ENCODE data around the gene UMODL1.

The UMODL1 gene

GRCh38 chr21:42117229-42117966, 46.3 kb downstream of the UMODL1 start:
- peak; percentile 84 for DNase-seq (ENCODE audit: low spot score)

- DNase-seq (ENCODE audit: low spot score) = peak; percentile 43
Measured at GRCh38 chr21:42117967-42118780, 47.1 kb downstream of the UMODL1 start.

- peak; percentile 65 for DNase-seq (ENCODE audit: low spot score)
Measured at GRCh38 chr21:42118901-42119300, 47.8 kb downstream of the UMODL1 start.

- DNase-seq (ENCODE audit: low spot score) = peak; percentile 84
Measured at GRCh38 chr21:42120101-42120902, 49.2 kb downstream of the UMODL1 start.

GRCh38 chr21:42120903-42121535, 49.9 kb downstream of the UMODL1 start:
- peak; percentile 69 for DNase-seq (ENCODE audit: low spot score)

GRCh38 chr21:42121794-42122193, 50.7 kb downstream of the UMODL1 start:
- no peak for DNase-seq (ENCODE audit: low spot score)

- no peak for DNase-seq (ENCODE audit: low spot score)
Measured at GRCh38 chr21:42122398-42122797, 51.3 kb downstream of the UMODL1 start.

- DNase-seq (ENCODE audit: low spot score) = no peak
Measured at GRCh38 chr21:42122808-42123207, 51.7 kb downstream of the UMODL1 start.

- DNase-seq (ENCODE audit: low spot score) = no peak
Measured at GRCh38 chr21:42123219-42123908, 52.2 kb downstream of the UMODL1 start.

GRCh38 chr21:42124081-42124480, 53.0 kb downstream of the UMODL1 start:
- no peak for DNase-seq (ENCODE audit: low spot score)

- DNase-seq (ENCODE audit: low spot score) = no peak
Measured at GRCh38 chr21:42124826-42125570, 53.9 kb downstream of the UMODL1 start.

GRCh38 chr21:42125571-42126544, 54.7 kb downstream of the UMODL1 start:
- DNase-seq (ENCODE audit: low spot score) = no peak

- no peak for DNase-seq (ENCODE audit: low spot score)
Measured at GRCh38 chr21:42127164-42128150, 56.3 kb downstream of the UMODL1 start.

GRCh38 chr21:42129300-42130266, 58.5 kb downstream of the UMODL1 start:
- DNase-seq (ENCODE audit: low spot score) = no peak

GRCh38 chr21:42130441-42130840, 59.3 kb downstream of the UMODL1 start:
- no peak for DNase-seq (ENCODE audit: low spot score)

- no peak for DNase-seq (ENCODE audit: low spot score)
Measured at GRCh38 chr21:42132183-42132582, 61.1 kb downstream of the UMODL1 start.

GRCh38 chr21:42133131-42133530, 62.0 kb downstream of the UMODL1 start:
- no peak for DNase-seq (ENCODE audit: low spot score)

Measured in NAMALWA (cell line).